B cell (primary cell): ENCODE data around the gene PDXK. TPM values are rescaled to one million over a fixed set of nuclear protein-coding genes. Genes with fewer than 3 reads are reported as not detected.
"Not testable (repeated sequence)": the region's sequence is repeated elsewhere in the genome, so short reads cannot be mapped to it uniquely, and the experiment has no call there.

Experiments used
- ATAC-seq: fragments of 200-7000 bp; cut with Tn5 transposase; one replicate; pipeline ENCODE4 v1.10.0; 2021; ENCODE audit warnings: low read depth, mild to moderate bottlenecking, moderate number of reproducible peaks, moderate library complexity
- CTCF ChIA-PET: fragments of 350-600 bp; sonication (Branson Sonifier 250); formaldehyde crosslinking; loops from one replicate; lab custom pipeline; 2021; ENCODE audit warnings: antibody characterized with exemption, inconsistent platforms; lab: Charles Lee
- POLR2A ChIA-PET: fragments of 350-600 bp; sonication (Branson Sonifier 250); formaldehyde crosslinking; loops from one replicate; lab custom pipeline; 2021; ENCODE audit warnings: antibody characterized with exemption; lab: Charles Lee
- DNase-seq: peaks from one replicate; pipeline ENCODE4 v3.0.0; 2013
- H2AFZ ChIP-seq: 2 replicates; pipeline ENCODE4 v1.6.1; 2012; ENCODE audit warnings: mild to moderate bottlenecking, low read depth, low read length; ENCODE audit not compliant: insufficient read depth, poor library complexity, severe bottlenecking
- H3K27ac ChIP-seq, 2 donors: 1 replicate in 1 of 2; 2 replicates in 1 of 2; pipeline ENCODE4 v1.5.1; 2012 to 2013; ENCODE audit warnings: low read length in 2 of 2, mild to moderate bottlenecking in 2 of 2, moderate library complexity in 1 of 2
- H3K27me3 ChIP-seq, 4 experiments: fragments of 200-600 bp in 1 of 4; sonication (generic) in 1 of 4; replicated peaks in 1 of 4; 1 replicate in 2 of 4; 2 replicates in 2 of 4; pipeline versions ENCODE4 v1.6.1 to v1.7.0; 2013 to 2016; ENCODE audit warnings: low read length in 3 of 4, mild to moderate bottlenecking in 2 of 4, mixed read lengths in 1 of 4, moderate library complexity in 1 of 4; ENCODE audit not compliant: insufficient read depth in 4 of 4, control insufficient read depth in 3 of 4; ENCODE audit errors: control extremely low read depth in 1 of 4
- H3K36me3 ChIP-seq, 2 experiments: replicated peaks in 1 of 2; 1 replicate in 1 of 2; 2 replicates in 1 of 2; pipeline versions ENCODE4 v1.6.1 to v1.7.1; 2013; ENCODE audit warnings: low read length in 1 of 2; ENCODE audit not compliant: insufficient read depth in 2 of 2, control insufficient read depth in 1 of 2; ENCODE audit errors: control extremely low read depth in 1 of 2, extremely low read depth in 1 of 2
- H3K4me1 ChIP-seq, 2 donors: fragments of 200-600 bp in 1 of 2; sonication (generic) in 1 of 2; 1 replicate in 1 of 2; 2 replicates in 1 of 2; pipeline versions ENCODE4 v1.5.1 to v1.6.1; 2013 to 2017; ENCODE audit warnings: low read length in 2 of 2; ENCODE audit not compliant: control insufficient read depth in 2 of 2, insufficient read depth in 2 of 2
- H3K4me2 ChIP-seq: replicated peaks from 2 replicates; pipeline ENCODE3; 2012; ENCODE audit warnings: mild to moderate bottlenecking, low read depth, low read length; ENCODE audit not compliant: poor library complexity, severe bottlenecking
- H3K4me3 ChIP-seq, 5 experiments: fragments of 200-600 bp in 1 of 5; sonication (generic) in 1 of 5; 1 replicate in 3 of 5; 2 replicates in 2 of 5; pipeline versions ENCODE4 v1.5.1 to v1.7.0; 2011 to 2016; ENCODE audit warnings: low read length in 4 of 5, mild to moderate bottlenecking in 4 of 5, low read depth in 2 of 5, control low read depth in 1 of 5, moderate library complexity in 1 of 5; ENCODE audit not compliant: insufficient read depth in 1 of 5; ENCODE audit errors: control extremely low read depth in 1 of 5, extremely low read depth in 1 of 5
- H3K79me2 ChIP-seq: fragments of 200-600 bp; sonication (generic); one replicate; pipeline ENCODE4 v1.6.0; 2016; ENCODE audit warnings: low read length; ENCODE audit not compliant: control insufficient read depth, insufficient read depth
- H3K9ac ChIP-seq: fragments of 200-600 bp; sonication (generic); 2 replicates; pipeline ENCODE4 v1.6.1; 2017; ENCODE audit warnings: mild to moderate bottlenecking, low read length, moderate library complexity
- H3K9me3 ChIP-seq, 3 donors: one replicate each; pipeline versions ENCODE4 v1.6.1 to v1.7.1; 2013; ENCODE audit warnings: low read length in 2 of 3; ENCODE audit not compliant: control insufficient read depth in 2 of 3, insufficient read depth in 1 of 3; ENCODE audit errors: control extremely low read depth in 1 of 3
- H4K20me1 ChIP-seq: 2 replicates; pipeline ENCODE4 v1.6.0; 2012; ENCODE audit warnings: mild to moderate bottlenecking, low read length; ENCODE audit not compliant: insufficient read depth, control insufficient read depth, poor library complexity, severe bottlenecking
- H3K27ac Mint-ChIP-seq: one replicate; pipeline ENCODE4 v1.8.0; 2021; ENCODE audit warnings: mixed read lengths
- H3K27me3 Mint-ChIP-seq: one replicate; pipeline ENCODE4 v1.8.0; 2021; ENCODE audit warnings: mixed read lengths
- H3K4me1 Mint-ChIP-seq: one replicate; pipeline ENCODE4 v1.8.0; 2021; ENCODE audit warnings: mixed read lengths
- H3K4me3 Mint-ChIP-seq: one replicate; pipeline ENCODE4 v1.8.0; 2021; ENCODE audit warnings: mixed read lengths
- H3K9me3 Mint-ChIP-seq: one replicate; pipeline ENCODE4 v1.8.0; 2022; ENCODE audit warnings: mixed read lengths; ENCODE audit not compliant: insufficient read depth
- EZH2 ChIP-seq: IDR thresholded peaks from 2 replicates; pipeline ENCODE4 v1.6.1; 2012; ENCODE audit warnings: borderline replicate concordance, low read depth, mild to moderate bottlenecking, moderate library complexity, low read length; ENCODE audit not compliant: insufficient read depth, poor library complexity, severe bottlenecking
- WGBS: methylation state at CpG from one replicate; pipeline ENCODE4 v1.1.5; 2013; ENCODE audit warnings: missing lambda C conversion rate; ENCODE audit not compliant: insufficient coverage; 5-methylcytosine and 5-hydroxymethylcytosine counted together
- intact Hi-C: fragments of 100-400 bp; cut with micrococcal nuclease; formaldehyde crosslinking; loops from one replicate; pipeline ENCODE4 v1.10.0; 2022
- polyA plus RNA-seq: library from polyadenylated mRNA; depleted of rRNA; stranded (reverse); fragments of >200 nt; gene quantifications from 2 replicates; pipeline ENCODE4 v1.2.3, GENCODE V29; 2012
- total RNA-seq, 2 donors: library from RNA; stranded (reverse); fragments of 120-200 nt in 1 of 2; gene quantifications; 1 replicate in 1 of 2; 2 replicates in 1 of 2; pipeline versions ENCODE4 v1.2.3 to v1.2.4, GENCODE V29; 2013 to 2022
- TF ChIP-seq, protein P1 (sequence below): fragments of 200-600 bp; IDR thresholded peaks from one replicate; pipeline ENCODE4 v1.8.0; 2022; ENCODE audit warnings: antibody characterized with exemption, mild to moderate bottlenecking

PDXK gene
- total and polyA plus RNA-seq, 2 donors (not counting 1 experiment from before 2014, with no cell fraction given): 31.1 to 102 TPM

DNA sequence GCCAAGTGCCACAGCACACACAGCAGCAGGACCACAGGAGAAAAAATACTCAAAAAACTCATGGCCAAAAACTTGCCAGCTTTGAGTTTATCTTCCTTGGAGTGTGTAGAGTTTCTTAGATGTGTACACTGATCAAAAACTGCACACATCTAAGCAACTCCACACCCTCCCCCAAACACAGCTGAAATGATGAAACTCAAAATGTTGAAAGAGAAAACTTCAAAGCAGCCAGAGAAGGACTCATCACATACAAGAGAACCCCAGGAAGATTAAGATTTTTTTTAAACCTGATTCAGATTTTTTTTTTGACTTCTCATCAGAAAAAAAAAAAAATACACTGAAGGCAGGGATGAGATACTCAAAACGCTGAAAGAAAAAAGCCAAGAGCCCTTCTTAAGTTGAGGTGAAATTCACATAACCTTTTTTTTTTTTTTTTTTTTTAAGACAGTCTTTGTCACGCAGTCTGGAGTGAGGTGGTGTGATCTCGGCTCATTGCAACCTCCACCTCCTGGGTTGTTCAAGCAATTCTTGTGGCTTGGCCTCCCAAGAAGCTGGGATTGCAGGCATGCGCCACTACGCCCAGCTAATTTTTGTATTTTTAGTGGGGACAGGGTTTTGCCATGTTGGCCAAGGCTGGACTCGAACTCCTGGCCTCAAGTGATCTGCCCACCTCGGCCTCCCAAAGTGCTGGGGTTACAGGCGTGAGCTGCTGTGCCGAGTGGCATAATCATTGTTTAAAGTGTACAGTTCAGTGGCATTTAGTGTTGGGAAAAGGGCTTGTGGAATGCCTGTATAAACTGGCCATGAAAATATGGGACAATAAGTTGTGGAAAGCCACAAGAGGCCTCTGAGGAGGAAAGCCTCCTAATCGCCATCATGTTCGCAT lies 20.9 kb upstream of the PDXK start:
- Histone ChIP-seq H3K9ac (no peak overlapping the region), H3K36me3 (peaks cover 7 to 27% of the 10 kb centered on the region in 2 experiments), H3K27ac (no peak overlapping the region), H3K4me3 (no peak overlapping the region), H3K4me2 (no peak overlapping the region), H3K79me2 (no peaks in the 10 kb centered on the region), H3K27me3 (peaks cover 0 to 2% (median 0%) of the 10 kb centered on the region in 4 experiments), H3K9me3 (no peaks in the 10 kb centered on the region), H3K4me1 (peaks cover 5 to 9% of the 10 kb centered on the region in 2 donors), H2AFZ (no peak overlapping the region), H4K20me1 (no peaks in the 10 kb centered on the region)
- ChIA-PET POLR2A (no interaction called here), CTCF (no interaction called here)
- no peak overlapping the region for H3K27ac Mint-ChIP-seq
- H3K9me3 Mint-ChIP-seq: no peaks in the 10 kb centered on the region
- peaks cover 4% of the 10 kb centered on the region for H3K27me3 Mint-ChIP-seq
- intact Hi-C loops: no loop called here
- peaks cover 5% of the 10 kb centered on the region for H3K4me1 Mint-ChIP-seq
- WGBS: 86% methylated on average over 8 of the region's 11 CpGs
- TF ChIP-seq, protein P1, sequence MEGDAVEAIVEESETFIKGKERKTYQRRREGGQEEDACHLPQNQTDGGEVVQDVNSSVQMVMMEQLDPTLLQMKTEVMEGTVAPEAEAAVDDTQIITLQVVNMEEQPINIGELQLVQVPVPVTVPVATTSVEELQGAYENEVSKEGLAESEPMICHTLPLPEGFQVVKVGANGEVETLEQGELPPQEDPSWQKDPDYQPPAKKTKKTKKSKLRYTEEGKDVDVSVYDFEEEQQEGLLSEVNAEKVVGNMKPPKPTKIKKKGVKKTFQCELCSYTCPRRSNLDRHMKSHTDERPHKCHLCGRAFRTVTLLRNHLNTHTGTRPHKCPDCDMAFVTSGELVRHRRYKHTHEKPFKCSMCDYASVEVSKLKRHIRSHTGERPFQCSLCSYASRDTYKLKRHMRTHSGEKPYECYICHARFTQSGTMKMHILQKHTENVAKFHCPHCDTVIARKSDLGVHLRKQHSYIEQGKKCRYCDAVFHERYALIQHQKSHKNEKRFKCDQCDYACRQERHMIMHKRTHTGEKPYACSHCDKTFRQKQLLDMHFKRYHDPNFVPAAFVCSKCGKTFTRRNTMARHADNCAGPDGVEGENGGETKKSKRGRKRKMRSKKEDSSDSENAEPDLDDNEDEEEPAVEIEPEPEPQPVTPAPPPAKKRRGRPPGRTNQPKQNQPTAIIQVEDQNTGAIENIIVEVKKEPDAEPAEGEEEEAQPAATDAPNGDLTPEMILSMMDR: no peak
- no peak for TF ChIP-seq EZH2
- DNase-seq (no peak), ATAC-seq (no peak)
- H3K4me3 Mint-ChIP-seq: no peak overlapping the region

DNA sequence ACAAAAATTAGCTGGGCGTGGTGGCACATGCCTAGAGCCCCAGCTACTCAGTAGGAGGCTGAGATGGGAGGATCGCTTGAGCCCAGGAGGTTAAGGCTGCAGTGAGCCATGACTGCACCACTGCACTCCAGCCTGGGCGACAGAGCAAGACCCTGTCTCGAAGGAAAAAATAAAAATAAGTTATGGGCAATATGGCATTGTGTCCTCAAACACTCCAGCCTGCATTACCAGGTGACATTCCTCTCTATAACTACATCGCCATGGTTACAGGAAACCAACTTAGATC lies 19.5 kb upstream of the PDXK start:
- H3K9ac ChIP-seq, intact Hi-C loops, H3K27ac Mint-ChIP-seq, H3K9me3 ChIP-seq, H2AFZ ChIP-seq, H3K4me3 ChIP-seq, H3K27ac ChIP-seq, H3K79me2 ChIP-seq, H3K9me3 Mint-ChIP-seq, ATAC-seq, CTCF ChIA-PET, H3K27me3 Mint-ChIP-seq, DNase-seq, POLR2A ChIA-PET, H3K4me2 ChIP-seq, H4K20me1 ChIP-seq, H3K4me1 Mint-ChIP-seq, H3K4me3 Mint-ChIP-seq: not testable (repeated sequence)
- WGBS: no CpG with 5 or more reads among the region's 5 CpGs
- peaks cover 5 to 14% of the 10 kb centered on the region in 2 experiments for H3K36me3 ChIP-seq
- H3K4me1 ChIP-seq: peaks cover 7 to 12% of the 10 kb centered on the region in 2 donors
- peaks cover 0 to 11% (median 2%) of the 10 kb centered on the region in 4 experiments for H3K27me3 ChIP-seq
